GM12878 (cell line): ENCODE data around the gene PBLD. TPM values are rescaled to one million over a fixed set of nuclear protein-coding genes. Genes with fewer than 3 reads are reported as not detected.

Experiments
- ATAC-seq: fragments of 200-7000 bp; cut with Tn5 transposase; 3 replicates; pipeline ENCODE4 v1.9.1; 2020; ENCODE audit warnings: mild to moderate bottlenecking, moderate library complexity
- BruUV-seq: library from RNA; stranded (reverse); fragments of 400-500 nt; replicated peaks from 2 replicates; lab custom pipeline; 2021; lab: Mats Ljungman, UMichigan
- CTCF ChIA-PET: fragments of 300-600 bp; sonication (Branson Sonifier 250); formaldehyde crosslinking; extraction: SDS; loops from one replicate; lab custom pipeline; 2021; ENCODE audit warnings: inconsistent platforms; lab: Yijun Ruan, JAX
- POLR2A ChIA-PET: fragments of 350-600 bp; formaldehyde crosslinking; extraction: SDS; loops from one replicate; lab custom pipeline; 2021; ENCODE audit warnings: inconsistent platforms; lab: Charles Lee
- RAD21 ChIA-PET: fragments of 300-600 bp; sonication (Branson Sonifier 250); formaldehyde crosslinking; loops from one replicate; lab custom pipeline; 2023; ENCODE audit warnings: antibody characterized with exemption; ENCODE audit not compliant: unreplicated experiment; lab: Charles Lee
- SMC1A ChIA-PET: fragments of 300-600 bp; sonication (Branson Sonifier 250); formaldehyde crosslinking; loops from one replicate; lab custom pipeline; 2023; ENCODE audit not compliant: unreplicated experiment, uncharacterized antibody; lab: Charles Lee
- DNase-seq: peaks from one replicate; pipeline ENCODE4 v3.0.0-alpha.2; 2011; ENCODE audit warnings: low read depth, low spot score
- FAIRE-seq: peaks from 3 replicates; lab custom pipeline; 2011; peaks lifted over from hg19 to GRCh38; lab: Jason Lieb, UNC
- H2AFZ ChIP-seq: 2 replicates; pipeline ENCODE4 v1.6.0; 2011; ENCODE audit warnings: low read depth, low read length, control low read depth; ENCODE audit not compliant: control insufficient read depth
- H3K27ac ChIP-seq: 2 replicates; pipeline ENCODE4 v1.5.1; 2011; ENCODE audit warnings: control low read depth; ENCODE audit not compliant: control insufficient read depth, insufficient read depth
- H3K27me3 ChIP-seq, 2 experiments: replicated peaks in 1 of 2; 2 replicates each; pipeline versions ENCODE4 v1.6.0 to v1.6.1; 2011; ENCODE audit warnings: low read length in 1 of 2; ENCODE audit not compliant: control insufficient read depth in 2 of 2, insufficient read depth in 2 of 2
- H3K36me3 ChIP-seq, 2 experiments: 2 replicates each; pipeline ENCODE4 v1.5.1; 2011; ENCODE audit warnings: low read length in 1 of 2; ENCODE audit not compliant: control insufficient read depth in 2 of 2, insufficient read depth in 2 of 2
- H3K4me1 ChIP-seq: 2 replicates; pipeline ENCODE4 v1.6.1; 2011; ENCODE audit warnings: mild to moderate bottlenecking, low read length, moderate library complexity, mixed read lengths; ENCODE audit not compliant: control insufficient read depth, insufficient read depth
- H3K4me2 ChIP-seq: 2 replicates; pipeline ENCODE4 v1.6.0; 2011; ENCODE audit warnings: control low read depth; ENCODE audit not compliant: control insufficient read depth, insufficient read depth
- H3K4me3 ChIP-seq: fragments of 200-600 bp; sonication (generic); 2 replicates; pipeline ENCODE4 v1.5.1; 2016
- H3K79me2 ChIP-seq: 2 replicates; pipeline ENCODE4 v1.6.0; 2011; ENCODE audit warnings: low read length; ENCODE audit not compliant: control insufficient read depth, insufficient read depth
- H3K9ac ChIP-seq: 2 replicates; pipeline ENCODE4 v1.8.0; 2011; ENCODE audit warnings: low read length, control low read depth, mixed read lengths; ENCODE audit not compliant: control insufficient read depth, insufficient read depth
- H3K9me3 ChIP-seq: replicated peaks from 3 replicates; pipeline ENCODE4 v1.5.1; 2011; ENCODE audit warnings: mild to moderate bottlenecking, low read length; ENCODE audit not compliant: control insufficient read depth, insufficient read depth
- H4K20me1 ChIP-seq: 2 replicates; pipeline ENCODE4 v1.6.0; 2011; ENCODE audit not compliant: control insufficient read depth, insufficient read depth
- HDAC6 ChIP-seq: fragments of 200-600 bp; sonication (generic); IDR thresholded peaks from one replicate; pipeline ENCODE4 v1.8.0; 2017; ENCODE audit warnings: antibody characterized with exemption; ENCODE audit not compliant: unreplicated experiment
- KDM1A ChIP-seq: fragments of 200-600 bp; sonication (generic); IDR thresholded peaks from 2 replicates; pipeline ENCODE4 v1.6.1; 2016; ENCODE audit warnings: borderline replicate concordance
- SMAD5 ChIP-seq: IDR thresholded peaks from 2 replicates; pipeline ENCODE4 v1.6.1; 2016; ENCODE audit warnings: antibody characterized with exemption, low read depth
- SPI1 ChIP-seq: IDR thresholded peaks from 2 replicates; pipeline ENCODE4 v1.6.1; 2011; ENCODE audit warnings: low read depth, mild to moderate bottlenecking, low read length, moderate library complexity, borderline replicate concordance; ENCODE audit not compliant: insufficient read depth
- TAF1 ChIP-seq: IDR thresholded peaks from 2 replicates; pipeline ENCODE4 v1.6.1; 2011; ENCODE audit warnings: mild to moderate bottlenecking, low read depth, low read length, borderline replicate concordance
- WGBS: methylation state at CpG from one replicate; pipeline ENCODE4 v1.1.6; 2016; ENCODE audit warnings: low lambda C conversion rate; ENCODE audit not compliant: insufficient replicate concordance, insufficient coverage; ENCODE audit errors: missing lambda C conversion rate; 5-methylcytosine and 5-hydroxymethylcytosine counted together
- in situ Hi-C: fragments of 300-500 bp; cut with MboI; formaldehyde crosslinking; loops from 9 replicates; pipeline ENCODE4 v1.14.3; 2018; ENCODE audit warnings: mixed read lengths
- intact Hi-C: fragments of 100-400 bp; cut with micrococcal nuclease; formaldehyde crosslinking; loops from one replicate; pipeline ENCODE4 v1.14.2; 2022; ENCODE audit not compliant: unreplicated experiment
- polyA plus RNA-seq, 11 experiments: library from polyadenylated mRNA; depleted of rRNA in 4 of 11; unstranded in 6 of 11; stranded (reverse) in 5 of 11; fragments of >200 nt; fragmentation: Nextera tagmentation in 4 of 11; fragmentation: Illumina TruSeq in 1 of 11; extraction: Ambion mirVana in 4 of 11; extraction: Trizol in 1 of 11; gene quantifications; 1 replicate in 1 of 11; 2 replicates in 10 of 11; pipeline versions ENCODE4 v1.2.1 to v1.2.3, GENCODE V29; 2011 to 2016; ENCODE audit warnings: inconsistent platforms in 2 of 11, missing spikeins in 2 of 11, low read depth in 1 of 11
- total RNA-seq, 4 experiments: library from RNA; depleted of rRNA in 3 of 4; stranded (reverse); fragments of >200 nt in 3 of 4; fragmentation: Illumina TruSeq in 1 of 4; extraction: Trizol in 1 of 4; gene quantifications; 2 replicates each; pipeline versions ENCODE4 v1.2.1 to v1.2.3, GENCODE V29; 2013 to 2021
- TF ChIP-seq, protein P1 (sequence below): IDR thresholded peaks from 2 replicates; pipeline ENCODE4 v1.6.1; 2012; ENCODE audit warnings: mild to moderate bottlenecking, low read depth, low read length

The PBLD gene
- total and polyA plus RNA-seq, 10 of the 15 experiments (the other 5 are each of a cell fraction or from before 2014, with no cell fraction given), result 0.68 to 2.8 (median 1.7) TPM

DNA sequence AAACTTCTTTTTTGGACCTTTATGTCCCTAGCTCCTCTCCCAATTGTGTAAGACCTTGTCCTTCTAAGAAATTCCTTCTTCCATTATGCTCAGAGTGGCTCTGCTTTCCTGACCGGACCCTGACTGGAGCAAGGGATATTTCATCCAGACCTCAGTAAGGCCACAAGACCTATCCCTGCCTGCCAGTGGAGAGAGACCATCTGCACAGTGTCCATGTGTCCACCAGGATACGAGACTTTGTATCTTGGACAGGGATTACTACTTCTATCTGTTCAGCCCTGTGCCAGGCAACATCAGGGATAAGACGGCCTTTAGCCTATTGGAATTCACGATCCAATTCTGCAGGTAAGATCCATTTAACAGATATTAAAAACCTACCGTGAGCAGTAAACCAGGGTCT, 93.7 kb downstream of the PBLD start:
- in situ Hi-C loops, result no loop called here
- ATAC-seq (no peak), FAIRE-seq (no peak), DNase-seq (no peak)
- BruUV-seq, result no TSS peak
- no peak overlapping the region for H2AFZ ChIP-seq
- H3K4me1 ChIP-seq, result no peaks in the 10 kb centered on the region
- ChIA-PET SMC1A (interaction anchor here (0.6 kb wide), 1 partner anchor 49 kb away, joined by 3 read pairs; no protein-coding TSS in a partner anchor), POLR2A (no interaction called here), RAD21 (no interaction called here), CTCF (interaction anchor here (1.1 kb wide), 1 partner anchor 63 kb away, joined by 4 read pairs; no protein-coding TSS in a partner anchor)
- intact Hi-C loops, result no loop called here
- H3K27ac ChIP-seq, result no peak overlapping the region
- TF ChIP-seq, protein P1, sequence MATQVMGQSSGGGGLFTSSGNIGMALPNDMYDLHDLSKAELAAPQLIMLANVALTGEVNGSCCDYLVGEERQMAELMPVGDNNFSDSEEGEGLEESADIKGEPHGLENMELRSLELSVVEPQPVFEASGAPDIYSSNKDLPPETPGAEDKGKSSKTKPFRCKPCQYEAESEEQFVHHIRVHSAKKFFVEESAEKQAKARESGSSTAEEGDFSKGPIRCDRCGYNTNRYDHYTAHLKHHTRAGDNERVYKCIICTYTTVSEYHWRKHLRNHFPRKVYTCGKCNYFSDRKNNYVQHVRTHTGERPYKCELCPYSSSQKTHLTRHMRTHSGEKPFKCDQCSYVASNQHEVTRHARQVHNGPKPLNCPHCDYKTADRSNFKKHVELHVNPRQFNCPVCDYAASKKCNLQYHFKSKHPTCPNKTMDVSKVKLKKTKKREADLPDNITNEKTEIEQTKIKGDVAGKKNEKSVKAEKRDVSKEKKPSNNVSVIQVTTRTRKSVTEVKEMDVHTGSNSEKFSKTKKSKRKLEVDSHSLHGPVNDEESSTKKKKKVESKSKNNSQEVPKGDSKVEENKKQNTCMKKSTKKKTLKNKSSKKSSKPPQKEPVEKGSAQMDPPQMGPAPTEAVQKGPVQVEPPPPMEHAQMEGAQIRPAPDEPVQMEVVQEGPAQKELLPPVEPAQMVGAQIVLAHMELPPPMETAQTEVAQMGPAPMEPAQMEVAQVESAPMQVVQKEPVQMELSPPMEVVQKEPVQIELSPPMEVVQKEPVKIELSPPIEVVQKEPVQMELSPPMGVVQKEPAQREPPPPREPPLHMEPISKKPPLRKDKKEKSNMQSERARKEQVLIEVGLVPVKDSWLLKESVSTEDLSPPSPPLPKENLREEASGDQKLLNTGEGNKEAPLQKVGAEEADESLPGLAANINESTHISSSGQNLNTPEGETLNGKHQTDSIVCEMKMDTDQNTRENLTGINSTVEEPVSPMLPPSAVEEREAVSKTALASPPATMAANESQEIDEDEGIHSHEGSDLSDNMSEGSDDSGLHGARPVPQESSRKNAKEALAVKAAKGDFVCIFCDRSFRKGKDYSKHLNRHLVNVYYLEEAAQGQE, result no peak
- TF ChIP-seq HDAC6, result no peak
- no peak for TF ChIP-seq TAF1
- no peak for TF ChIP-seq SPI1
- no peak for TF ChIP-seq KDM1A
- TF ChIP-seq SMAD5, result no peak
- 77% methylated on average over 5 of the region's 5 CpGs for WGBS
- H3K27me3 ChIP-seq, result no peaks in the 10 kb centered on the region; a peak in 1 of 4 replicates
- no peaks in the 10 kb centered on the region for H4K20me1 ChIP-seq
- H3K79me2 ChIP-seq, result no peaks in the 10 kb centered on the region
- no peak overlapping the region for H3K9ac ChIP-seq
- no peaks in the 10 kb centered on the region for H3K36me3 ChIP-seq
- no peak overlapping the region for H3K4me2 ChIP-seq
- no peaks in the 10 kb centered on the region for H3K9me3 ChIP-seq
- H3K4me3 ChIP-seq, result no peak overlapping the region
